ENCODE data around the gene PAXX. TPM values are rescaled to one million over a fixed set of nuclear protein-coding genes. Genes with fewer than 3 reads are reported as not detected.

The PAXX gene
- total RNA-seq, 4 donors from 2014 or later, result 5.1 to 30.6 (median 26.9) TPM

DNA sequence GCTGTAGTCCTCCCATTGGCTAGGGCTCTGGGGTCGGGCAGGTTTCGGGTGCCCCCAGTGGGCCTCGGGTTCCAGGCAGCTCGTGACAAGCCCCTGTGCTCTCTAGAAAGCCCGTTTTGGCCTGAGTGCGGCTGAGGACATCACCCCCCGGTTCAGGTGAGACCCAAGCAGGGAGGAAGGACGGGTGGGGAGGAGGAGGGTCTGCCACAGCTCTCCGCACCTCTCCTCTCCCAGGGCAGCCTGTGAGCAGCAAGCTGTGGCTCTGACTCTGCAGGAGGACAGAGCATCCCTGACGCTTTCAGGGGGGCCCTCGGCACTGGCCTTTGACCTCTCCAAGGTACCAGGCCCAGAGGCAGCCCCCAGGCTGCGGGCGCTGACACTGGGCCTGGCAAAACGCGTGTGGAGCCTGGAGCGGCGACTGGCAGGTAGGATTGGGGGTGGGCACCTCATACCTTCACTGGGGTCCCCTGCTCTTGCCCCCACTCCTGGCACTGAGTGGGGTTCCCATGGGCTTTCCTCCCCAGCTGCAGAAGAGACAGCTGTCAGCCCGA is 672 bp downstream of the PAXX start:
- TF ChIP-seq, protein P1, sequence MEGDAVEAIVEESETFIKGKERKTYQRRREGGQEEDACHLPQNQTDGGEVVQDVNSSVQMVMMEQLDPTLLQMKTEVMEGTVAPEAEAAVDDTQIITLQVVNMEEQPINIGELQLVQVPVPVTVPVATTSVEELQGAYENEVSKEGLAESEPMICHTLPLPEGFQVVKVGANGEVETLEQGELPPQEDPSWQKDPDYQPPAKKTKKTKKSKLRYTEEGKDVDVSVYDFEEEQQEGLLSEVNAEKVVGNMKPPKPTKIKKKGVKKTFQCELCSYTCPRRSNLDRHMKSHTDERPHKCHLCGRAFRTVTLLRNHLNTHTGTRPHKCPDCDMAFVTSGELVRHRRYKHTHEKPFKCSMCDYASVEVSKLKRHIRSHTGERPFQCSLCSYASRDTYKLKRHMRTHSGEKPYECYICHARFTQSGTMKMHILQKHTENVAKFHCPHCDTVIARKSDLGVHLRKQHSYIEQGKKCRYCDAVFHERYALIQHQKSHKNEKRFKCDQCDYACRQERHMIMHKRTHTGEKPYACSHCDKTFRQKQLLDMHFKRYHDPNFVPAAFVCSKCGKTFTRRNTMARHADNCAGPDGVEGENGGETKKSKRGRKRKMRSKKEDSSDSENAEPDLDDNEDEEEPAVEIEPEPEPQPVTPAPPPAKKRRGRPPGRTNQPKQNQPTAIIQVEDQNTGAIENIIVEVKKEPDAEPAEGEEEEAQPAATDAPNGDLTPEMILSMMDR (IDR thresholded peaks at IDR 0.05; ENCODE audit: low read depth), result no peak

- TF ChIP-seq, protein P1 (IDR thresholded peaks at IDR 0.05; ENCODE audit: low read depth), result no peak
These were observed 2.1 kb downstream of the PAXX start for GRCh38 chr9:136994180-136994887.

- TF ChIP-seq, protein P1 (IDR thresholded peaks at IDR 0.05; ENCODE audit: low read depth), result no peak
These were observed 2.6 kb downstream of the PAXX start for GRCh38 chr9:136994888-136995230.

DNA sequence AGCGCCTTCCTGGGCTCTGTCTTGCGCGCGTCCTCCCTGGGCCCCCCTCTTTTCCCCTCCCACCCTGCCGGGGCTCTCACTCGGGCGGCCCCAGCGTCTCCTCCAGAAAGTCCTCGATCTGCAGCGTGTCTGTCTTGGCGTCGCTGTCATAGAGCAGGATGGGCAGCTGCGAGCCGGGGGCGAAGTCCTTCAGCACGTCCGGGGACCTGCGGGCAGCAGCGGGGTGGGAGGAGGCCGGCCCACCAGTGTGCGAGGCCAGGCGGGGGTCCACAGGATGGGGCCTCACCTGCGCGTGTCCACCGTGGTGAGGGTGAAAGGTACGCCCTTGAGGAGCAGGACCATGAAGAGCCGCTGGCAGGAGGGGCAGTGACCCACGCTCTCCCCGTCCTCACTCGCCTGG is 3.1 kb downstream of the PAXX start:
- TF ChIP-seq, protein P1 (IDR thresholded peaks at IDR 0.05; ENCODE audit: low read depth), result no peak

- TF ChIP-seq, protein P1 (IDR thresholded peaks at IDR 0.05; ENCODE audit: low read depth), result no peak
These were observed 3.6 kb downstream of the PAXX start for GRCh38 chr9:136995772-136996311.

DNA sequence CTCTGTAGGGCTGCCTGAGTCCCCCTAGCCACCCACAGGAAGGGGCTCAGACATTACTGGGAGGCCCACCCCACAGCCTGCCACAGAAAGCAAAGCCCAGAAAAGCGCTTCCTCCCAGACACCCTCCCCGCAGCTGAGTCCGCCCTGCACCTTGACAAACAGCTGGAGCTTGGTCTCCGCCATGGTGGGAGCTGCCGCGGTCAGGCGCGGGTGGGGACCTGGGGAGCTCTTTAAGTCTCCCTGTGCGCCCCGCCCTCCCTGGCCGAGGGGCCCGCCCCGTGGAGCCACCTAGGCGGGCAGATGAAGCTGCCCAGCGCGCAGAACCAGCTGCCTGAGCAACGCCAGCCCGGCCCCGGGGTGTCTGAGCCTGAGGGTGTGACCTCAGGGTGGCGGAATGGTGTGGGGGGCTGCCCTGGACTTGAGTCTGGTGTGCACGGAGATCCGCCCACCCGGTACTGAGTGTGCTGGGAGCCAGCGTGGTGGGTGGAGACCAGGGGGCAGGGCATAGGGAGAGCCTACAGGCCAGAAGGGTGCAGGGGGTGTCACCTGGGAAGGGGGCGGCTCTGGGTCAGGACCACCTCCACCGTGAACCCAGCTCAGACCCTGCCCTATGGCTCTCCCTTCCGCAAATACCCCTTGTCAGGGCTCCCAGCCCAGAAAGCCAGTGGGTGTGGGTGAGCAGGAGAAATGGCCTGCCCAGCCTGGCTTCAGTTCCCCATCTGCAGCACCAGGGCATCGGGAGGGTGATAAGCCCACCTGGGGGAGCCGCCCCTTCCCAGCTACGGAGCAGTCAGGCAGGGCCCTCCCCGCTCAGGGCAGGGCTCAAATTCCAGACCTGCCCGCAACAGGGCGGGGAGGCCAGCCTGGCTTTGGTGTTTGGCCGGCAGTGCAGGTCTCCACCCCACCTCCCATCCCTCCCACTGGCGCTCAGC is 4.4 kb downstream of the PAXX start, which contains the start of gene CLIC3:
Gene CLIC3 (minus strand): TSS at position 208 of the 932 bp plus-strand sequence. CDS start 25 bp downstream, at position 183.
- TF ChIP-seq, protein P1 (IDR thresholded peaks at IDR 0.05; ENCODE audit: low read depth), result no peak

All from subcutaneous adipose tissue (tissue), 4 donors.